Neural progenitor cell (in vitro differentiated cells): ENCODE results near the gene ABCC1.
"Not testable (repeated sequence)": the region's sequence is repeated elsewhere in the genome, so short reads cannot be mapped to it uniquely, and the experiment has no call there.

Source experiments
- CTCF ChIP-seq: fragments of 200-600 bp; sonication (generic); IDR thresholded peaks from 2 replicates; pipeline ENCODE4 v1.5.1; 2017; ENCODE audit warnings: antibody characterized with exemption, mild to moderate bottlenecking
- EZH2 ChIP-seq: fragments of 200-600 bp; sonication (generic); IDR thresholded peaks from 2 replicates; pipeline ENCODE4 v1.6.1; 2017; ENCODE audit warnings: antibody characterized with exemption, mild to moderate bottlenecking, moderate library complexity

GRCh38 chr16:16148000-16148599 lies 198.7 kb downstream of the ABCC1 start:
- TF ChIP-seq CTCF, EZH2: not testable (repeated sequence)
